HS-5 (cell line): ENCODE results near the gene SAMD4A.

ENCODE experiments used
- DNase-seq: peaks from one replicate; pipeline ENCODE4 v3.0.0-alpha.2; 2012; ENCODE audit warnings: low read depth

The SAMD4A gene, protein sequence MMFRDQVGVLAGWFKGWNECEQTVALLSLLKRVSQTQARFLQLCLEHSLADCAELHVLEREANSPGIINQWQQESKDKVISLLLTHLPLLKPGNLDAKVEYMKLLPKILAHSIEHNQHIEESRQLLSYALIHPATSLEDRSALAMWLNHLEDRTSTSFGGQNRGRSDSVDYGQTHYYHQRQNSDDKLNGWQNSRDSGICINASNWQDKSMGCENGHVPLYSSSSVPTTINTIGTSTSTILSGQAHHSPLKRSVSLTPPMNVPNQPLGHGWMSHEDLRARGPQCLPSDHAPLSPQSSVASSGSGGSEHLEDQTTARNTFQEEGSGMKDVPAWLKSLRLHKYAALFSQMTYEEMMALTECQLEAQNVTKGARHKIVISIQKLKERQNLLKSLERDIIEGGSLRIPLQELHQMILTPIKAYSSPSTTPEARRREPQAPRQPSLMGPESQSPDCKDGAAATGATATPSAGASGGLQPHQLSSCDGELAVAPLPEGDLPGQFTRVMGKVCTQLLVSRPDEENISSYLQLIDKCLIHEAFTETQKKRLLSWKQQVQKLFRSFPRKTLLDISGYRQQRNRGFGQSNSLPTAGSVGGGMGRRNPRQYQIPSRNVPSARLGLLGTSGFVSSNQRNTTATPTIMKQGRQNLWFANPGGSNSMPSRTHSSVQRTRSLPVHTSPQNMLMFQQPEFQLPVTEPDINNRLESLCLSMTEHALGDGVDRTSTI

GRCh38 chr14:54566410-54567223, at the start of gene SAMD4A:
TSS of gene SAMD4A (plus strand) at chr14:54567128. CDS start at chr14:54567917, 789 bp downstream.
- DNase-seq: no peak

GRCh38 chr14:54524410-54524809, 42.5 kb upstream of the SAMD4A start:
- no peak for DNase-seq

DNA sequence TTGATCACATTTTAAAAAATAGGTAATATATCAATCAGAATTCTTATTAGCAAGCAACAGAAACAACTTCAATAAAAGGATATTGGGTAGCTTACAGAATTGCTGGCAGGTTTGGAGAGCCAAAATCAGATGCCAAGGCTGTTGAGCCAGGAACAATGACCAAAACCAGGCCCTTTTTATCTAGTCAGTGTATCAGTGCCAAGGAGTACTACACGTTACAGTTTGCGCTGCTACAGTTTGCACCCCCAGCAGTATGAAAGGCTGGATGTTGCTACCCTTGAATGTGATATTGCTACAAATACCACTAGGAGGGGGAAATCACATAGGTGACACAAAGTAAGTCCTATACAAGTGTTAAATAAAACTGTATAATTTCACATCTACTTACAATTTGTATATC, 38.0 kb upstream of the SAMD4A start:
- no peak for DNase-seq

- no peak for DNase-seq
These were observed 37.1 kb upstream of the SAMD4A start for GRCh38 chr14:54529811-54530210.

- no peak for DNase-seq
These were observed 34.6 kb upstream of the SAMD4A start for GRCh38 chr14:54532111-54533012.

- no peak for DNase-seq
These were observed 33.8 kb upstream of the SAMD4A start for GRCh38 chr14:54533100-54533499.

- DNase-seq: no peak
These were observed 31.8 kb upstream of the SAMD4A start for GRCh38 chr14:54535126-54535525.

DNA sequence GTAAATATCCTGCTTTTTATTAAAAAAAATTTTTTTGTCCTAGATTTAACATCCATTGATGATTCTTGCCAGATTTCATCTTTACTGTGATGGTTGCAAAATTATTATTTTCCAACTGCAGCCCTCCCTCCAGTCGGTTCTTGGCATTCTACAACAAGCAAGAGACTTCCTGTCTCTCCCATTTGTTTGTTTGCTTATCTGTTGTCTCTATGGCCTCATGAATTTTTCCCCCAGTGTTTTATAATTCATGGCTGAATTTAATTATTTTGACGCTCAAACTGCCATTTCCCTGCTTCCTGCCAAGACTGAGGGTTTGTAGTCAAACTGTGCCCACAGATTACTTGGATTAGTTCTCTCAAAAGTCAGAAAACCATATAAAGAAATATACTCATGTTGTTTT, 31.3 kb upstream of the SAMD4A start:
- DNase-seq: no peak

- no peak for DNase-seq
These were observed 29.3 kb upstream of the SAMD4A start for GRCh38 chr14:54537651-54538050.

- no peak for DNase-seq
These were observed 28.9 kb upstream of the SAMD4A start for GRCh38 chr14:54538055-54538454.

GRCh38 chr14:54547583-54547982, 19.3 kb upstream of the SAMD4A start:
- no peak for DNase-seq

GRCh38 chr14:54548491-54548890, 18.4 kb upstream of the SAMD4A start:
- DNase-seq: no peak

DNA sequence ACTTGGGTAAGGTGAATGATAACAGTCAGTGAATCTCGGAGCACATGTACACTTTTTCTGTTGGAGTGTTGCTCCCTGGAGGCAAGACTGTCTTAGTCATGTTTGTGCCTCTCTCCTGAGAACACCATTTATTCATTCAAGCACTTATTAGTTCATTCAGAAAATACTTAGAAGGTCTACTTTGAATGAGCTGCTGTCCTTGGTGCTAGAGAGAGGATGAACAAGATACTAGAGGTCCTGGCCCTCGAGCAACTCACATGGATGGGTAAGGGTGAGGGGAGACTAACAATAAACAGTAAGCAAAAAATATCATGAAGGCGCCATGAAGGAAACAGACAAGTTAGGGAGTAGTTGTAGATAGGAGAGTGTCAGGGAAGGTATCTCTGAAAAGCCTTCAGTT, 17.1 kb upstream of the SAMD4A start:
- no peak for DNase-seq

DNA sequence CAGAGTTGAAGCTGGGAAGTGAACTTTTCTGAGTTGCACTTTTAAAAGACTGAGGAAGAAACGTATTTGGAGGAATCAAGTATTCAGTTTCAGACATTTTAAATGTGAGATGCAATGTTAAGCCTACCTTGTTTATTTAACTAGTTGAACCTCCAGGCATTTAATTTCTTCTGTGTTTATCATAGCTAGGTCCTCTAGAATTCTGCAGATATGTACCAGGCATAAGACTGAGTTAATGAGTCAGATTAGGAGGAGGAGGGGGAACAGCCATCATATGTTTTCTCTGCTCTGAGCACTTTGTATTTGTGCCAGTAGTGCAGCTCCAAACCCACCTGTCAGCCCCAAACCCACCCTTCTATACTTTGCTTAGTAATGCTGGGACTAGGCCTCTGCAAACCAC, 16.4 kb upstream of the SAMD4A start:
- DNase-seq: no peak

DNA sequence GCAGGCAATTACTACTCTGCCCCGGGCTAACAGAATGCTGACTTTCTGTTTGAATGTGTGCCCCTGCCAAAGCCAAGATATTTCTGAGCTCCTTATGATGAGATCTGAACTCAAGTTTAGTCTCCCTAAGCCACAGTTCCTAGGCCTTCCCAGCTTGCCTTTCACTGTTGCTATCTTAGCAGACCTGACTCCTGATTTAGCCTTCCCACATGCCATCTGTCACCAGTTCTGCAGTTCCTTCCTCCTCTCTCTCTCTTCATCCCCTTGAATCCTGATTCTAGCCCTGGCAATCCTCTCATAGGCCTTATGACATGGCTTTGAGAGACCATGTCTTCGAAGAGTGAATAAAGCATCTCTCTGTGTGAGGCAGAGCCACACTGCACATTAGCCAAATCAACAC, 12.5 kb upstream of the SAMD4A start:
- DNase-seq: no peak

DNA sequence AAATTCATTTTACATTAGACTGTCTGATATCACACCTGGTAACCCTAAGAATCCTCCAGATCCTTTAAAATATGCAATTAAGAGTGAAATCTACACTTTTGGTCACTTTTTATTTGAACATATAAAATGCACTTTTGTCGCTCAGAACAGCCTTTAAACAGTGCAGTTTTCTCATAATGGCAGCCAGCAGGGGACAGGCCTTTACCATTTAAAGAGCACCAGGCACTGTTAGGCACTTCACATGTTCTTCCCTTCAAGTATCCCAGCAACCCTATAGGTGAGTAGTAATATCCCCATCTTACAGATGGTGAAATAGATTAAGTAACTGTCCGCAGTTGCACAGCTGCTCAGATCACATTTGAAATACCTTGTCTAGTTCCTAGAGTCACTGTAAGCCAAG, 11.3 kb upstream of the SAMD4A start:
- DNase-seq: no peak

DNA sequence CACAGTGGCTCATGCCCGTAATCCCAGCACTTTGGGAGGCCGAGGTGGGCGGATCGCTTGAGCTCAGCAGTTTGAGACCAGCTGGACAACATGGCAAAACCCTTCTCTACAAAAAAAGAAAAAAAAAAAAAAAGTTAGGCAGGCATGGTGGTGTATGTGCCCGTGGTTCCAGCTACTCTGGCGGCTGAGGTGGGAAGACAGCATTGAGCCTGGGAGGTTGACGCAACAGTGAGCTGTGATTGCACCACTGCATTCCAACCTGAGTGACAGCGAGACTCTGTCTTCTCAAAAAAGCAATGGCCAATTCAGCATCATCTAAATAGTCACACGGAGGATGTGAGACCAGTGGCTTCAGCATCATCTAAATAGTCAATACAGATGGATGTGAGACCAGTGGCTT, 10.4 kb upstream of the SAMD4A start:
- no peak for DNase-seq

GRCh38 chr14:54562334-54562733, 4.6 kb upstream of the SAMD4A start:
- no peak for DNase-seq

- DNase-seq: no peak
These were observed 2.7 kb upstream of the SAMD4A start for GRCh38 chr14:54564071-54564867.

GRCh38 chr14:54564868-54565784, 1.8 kb upstream of the SAMD4A start:
- DNase-seq: no peak
